Neuronal stem cell (in vitro differentiated cells): ENCODE data around the gene GNB4.

Source experiments
- DNase-seq: peaks from one replicate; pipeline ENCODE4 v3.0.0-alpha.2; 2013; ENCODE audit warnings: low spot score
- H2AFZ ChIP-seq: one replicate; pipeline ENCODE4 v1.6.1; 2013; ENCODE audit warnings: mild to moderate bottlenecking, low read length, inconsistent platforms
- H2AK5ac ChIP-seq: 2 replicates; pipeline ENCODE4 v1.6.1; 2013; ENCODE audit warnings: low read depth, mild to moderate bottlenecking, inconsistent platforms, low read length, moderate library complexity, mixed read lengths
- H2BK120ac ChIP-seq: 2 replicates; pipeline ENCODE4 v1.6.1; 2013; ENCODE audit warnings: low read depth, mild to moderate bottlenecking, inconsistent platforms, low read length, moderate library complexity, mixed read lengths
- H2BK12ac ChIP-seq: one replicate; pipeline ENCODE4 v1.6.1; 2013; ENCODE audit warnings: low read length, inconsistent platforms
- H2BK15ac ChIP-seq: 2 replicates; pipeline ENCODE4 v1.6.1; 2013; ENCODE audit warnings: mild to moderate bottlenecking, low read length, inconsistent platforms, mixed read lengths
- H2BK5ac ChIP-seq: one replicate; pipeline ENCODE4 v1.6.1; 2013; ENCODE audit warnings: inconsistent platforms, mild to moderate bottlenecking, low read length, moderate library complexity
- H3K14ac ChIP-seq: one replicate; pipeline ENCODE4 v1.6.1; 2013; ENCODE audit warnings: low read length, inconsistent platforms
- H3K18ac ChIP-seq: 2 replicates; pipeline ENCODE4 v1.6.1; 2013; ENCODE audit warnings: low read length, inconsistent platforms
- H3K23ac ChIP-seq: 2 replicates; pipeline ENCODE4 v1.6.1; 2013; ENCODE audit warnings: low read depth, mild to moderate bottlenecking, mixed read lengths, low read length, inconsistent platforms; ENCODE audit not compliant: poor library complexity
- H3K27ac ChIP-seq: replicated peaks from 3 replicates; pipeline ENCODE4 v1.5.1; 2013; ENCODE audit warnings: low read length, inconsistent platforms
- H3K27me3 ChIP-seq, 3 experiments: 2 replicates each; pipeline ENCODE4 v1.6.1; 2013; ENCODE audit warnings: low read length in 3 of 3, mild to moderate bottlenecking in 2 of 3, inconsistent platforms in 1 of 3, low read depth in 1 of 3, mixed read lengths in 1 of 3, moderate library complexity in 1 of 3; ENCODE audit not compliant: control insufficient read depth in 3 of 3, insufficient read depth in 3 of 3
- H3K36me3 ChIP-seq, 2 donors: replicated peaks in 1 of 2; 2 replicates each; pipeline ENCODE4 v1.6.1; 2013; ENCODE audit warnings: low read length in 2 of 2; ENCODE audit not compliant: control insufficient read depth in 2 of 2, insufficient read depth in 2 of 2
- H3K4ac ChIP-seq: 2 replicates; pipeline ENCODE4 v1.6.1; 2013; ENCODE audit warnings: inconsistent platforms, mild to moderate bottlenecking, low read length, moderate library complexity
- H3K4me1 ChIP-seq, 2 donors: 1 replicate in 1 of 2; 2 replicates in 1 of 2; pipeline ENCODE4 v1.6.1; 2013; ENCODE audit warnings: low read length in 2 of 2, low read depth in 1 of 2; ENCODE audit not compliant: control insufficient read depth in 2 of 2, insufficient read depth in 1 of 2
- H3K4me2 ChIP-seq: one replicate; pipeline ENCODE4 v1.6.1; 2013; ENCODE audit warnings: mild to moderate bottlenecking, low read length, inconsistent platforms; ENCODE audit not compliant: insufficient read depth, poor library complexity, severe bottlenecking
- H3K4me3 ChIP-seq, 2 donors: 2 replicates each; pipeline ENCODE4 v1.5.1; 2013; ENCODE audit warnings: low read length in 2 of 2, mild to moderate bottlenecking in 2 of 2, inconsistent platforms in 1 of 2, moderate library complexity in 1 of 2
- H3K79me1 ChIP-seq: one replicate; pipeline ENCODE4 v1.6.1; 2013; ENCODE audit warnings: low read depth, mild to moderate bottlenecking, inconsistent platforms, low read length, moderate library complexity
- H3K9ac ChIP-seq: one replicate; pipeline ENCODE4 v1.6.1; 2013; ENCODE audit warnings: mild to moderate bottlenecking, low read depth, low read length, inconsistent platforms; ENCODE audit not compliant: poor library complexity
- H3K9me3 ChIP-seq, 2 donors: replicated peaks in 1 of 2; 2 replicates each; pipeline versions ENCODE3 to v1.6.1; 2013; ENCODE audit warnings: low read length in 2 of 2, mild to moderate bottlenecking in 2 of 2, inconsistent platforms in 1 of 2, low read depth in 1 of 2, mixed read lengths in 1 of 2, moderate library complexity in 1 of 2; ENCODE audit not compliant: control insufficient read depth in 2 of 2, insufficient read depth in 1 of 2
- H4K8ac ChIP-seq: one replicate; pipeline ENCODE4 v1.6.1; 2013; ENCODE audit warnings: low read depth, mild to moderate bottlenecking, inconsistent platforms, low read length, moderate library complexity
- H4K91ac ChIP-seq: one replicate; pipeline ENCODE4 v1.6.1; 2013; ENCODE audit warnings: low read length, low read depth, mild to moderate bottlenecking, inconsistent platforms; ENCODE audit not compliant: poor library complexity
- WGBS, 2 donors: extraction: QIAGEN DNeasy Blood & Tissue Kit; methylation state at CpG; one replicate each; pipeline ENCODE4 v1.1.7; 2013; ENCODE audit warnings: missing lambda C conversion rate in 2 of 2, mixed read lengths in 1 of 2; ENCODE audit not compliant: insufficient read length in 2 of 2, insufficient replicate concordance in 1 of 2; ENCODE audit errors: extremely low coverage in 2 of 2; 5-methylcytosine and 5-hydroxymethylcytosine counted together

GNB4 gene

GRCh38 chr3:179486806-179487205 lies 35.5 kb upstream of the GNB4 start:
- Histone ChIP-seq H2BK5ac (no peak overlapping the region), H3K27me3 (no peaks in the 10 kb centered on the region), H3K4me2 (no peak overlapping the region), H3K9ac (no peak overlapping the region), H2AK5ac (no peak overlapping the region), H2AFZ (no peak overlapping the region), H4K8ac (no peak overlapping the region), H3K36me3 (no peaks in the 10 kb centered on the region), H3K4me1 (no peaks in the 10 kb centered on the region), H3K9me3 (peaks cover 0 to 2% of the 10 kb centered on the region in 2 donors), H3K4me3 (no peak overlapping the region), H3K14ac (no peak overlapping the region), H3K27ac (no peak overlapping the region), H3K23ac (no peak overlapping the region), H4K91ac (no peak overlapping the region), H3K79me1 (no peaks in the 10 kb centered on the region), H2BK15ac (no peak overlapping the region), H3K4ac (no peak overlapping the region), H3K18ac (no peak overlapping the region), H2BK120ac (no peak overlapping the region), H2BK12ac (no peak overlapping the region)
- no peak for DNase-seq
- WGBS, 2 donors, result no CpG with 5 or more reads among the region's 3 CpGs

DNA sequence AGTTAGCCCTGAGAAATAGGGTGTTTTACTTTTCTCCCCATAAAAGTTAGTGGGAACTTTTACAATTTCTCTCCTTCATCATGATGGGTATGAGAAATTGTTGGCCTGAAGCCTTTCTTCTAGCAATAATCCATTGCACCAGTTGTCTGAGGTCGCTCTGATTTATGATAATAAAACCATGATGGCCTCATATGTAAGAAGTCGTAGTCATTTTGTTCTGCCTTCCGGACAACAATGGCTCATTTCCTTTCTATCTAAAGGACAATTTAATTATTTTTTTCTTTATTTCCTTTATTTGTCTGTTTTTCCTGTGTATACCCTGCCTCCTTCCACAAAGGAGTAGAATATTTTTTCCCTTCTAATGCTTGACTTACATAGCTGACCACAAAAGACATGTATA lies 31.6 kb upstream of the GNB4 start:
- no peak overlapping the region for H3K4me3 ChIP-seq
- H3K23ac ChIP-seq, result no peak overlapping the region
- H3K14ac ChIP-seq, result no peak overlapping the region
- H4K91ac ChIP-seq, result no peak overlapping the region
- DNase-seq, result no peak
- no peaks in the 10 kb centered on the region for H3K79me1 ChIP-seq
- H3K18ac ChIP-seq, result no peak overlapping the region
- WGBS, 2 donors, result no CpG with 5 or more reads among the region's 3 CpGs
- no peaks in the 10 kb centered on the region for H3K4me1 ChIP-seq
- H4K8ac ChIP-seq, result no peak overlapping the region
- H2BK12ac ChIP-seq, result no peak overlapping the region
- H3K4me2 ChIP-seq, result no peak overlapping the region
- no peak overlapping the region for H3K4ac ChIP-seq
- H3K27ac ChIP-seq, result no peak overlapping the region
- H3K36me3 ChIP-seq, result no peaks in the 10 kb centered on the region
- H2BK5ac ChIP-seq, result no peak overlapping the region
- peaks cover 0 to 8% of the 10 kb centered on the region in 2 donors for H3K9me3 ChIP-seq
- no peak overlapping the region for H2AFZ ChIP-seq
- no peak overlapping the region for H2AK5ac ChIP-seq
- H3K27me3 ChIP-seq, result no peaks in the 10 kb centered on the region
- H2BK120ac ChIP-seq, result no peak overlapping the region
- H2BK15ac ChIP-seq, result no peak overlapping the region
- H3K9ac ChIP-seq, result no peak overlapping the region

- no peak overlapping the region for H4K8ac ChIP-seq
Observed at GRCh38 chr3:179476215-179476614, 24.9 kb upstream of the GNB4 start.

GRCh38 chr3:179474480-179474879 lies 23.2 kb upstream of the GNB4 start:
- peaks cover 0 to 1% of the 10 kb centered on the region in 2 donors for H3K9me3 ChIP-seq
- DNase-seq, result no peak
- no peak overlapping the region for H2AK5ac ChIP-seq
- H3K18ac ChIP-seq, result no peak overlapping the region
- no peak overlapping the region for H2BK15ac ChIP-seq
- H3K4me3 ChIP-seq, result no peak overlapping the region
- no peaks in the 10 kb centered on the region for H3K36me3 ChIP-seq
- H3K4me1 ChIP-seq, result no peaks in the 10 kb centered on the region
- no peak overlapping the region for H2BK5ac ChIP-seq
- no peak overlapping the region for H2BK120ac ChIP-seq
- H3K23ac ChIP-seq, result no peak overlapping the region
- no peak overlapping the region for H2AFZ ChIP-seq
- no peak overlapping the region for H3K4me2 ChIP-seq
- H4K8ac ChIP-seq, result no peak overlapping the region
- no peaks in the 10 kb centered on the region for H3K79me1 ChIP-seq
- H3K4ac ChIP-seq, result no peak overlapping the region
- no peaks in the 10 kb centered on the region for H3K27me3 ChIP-seq
- no peak overlapping the region for H2BK12ac ChIP-seq
- no peak overlapping the region for H4K91ac ChIP-seq
- H3K14ac ChIP-seq, result no peak overlapping the region
- no peak overlapping the region for H3K27ac ChIP-seq
- no peak overlapping the region for H3K9ac ChIP-seq

More at GRCh38 chr3:179476215-179476614, 24.9 kb upstream of the GNB4 start:
- Histone ChIP-seq H2AFZ (no peak overlapping the region), H4K91ac (no peak overlapping the region), H2BK12ac (no peak overlapping the region), H3K18ac (no peak overlapping the region), H3K36me3 (no peaks in the 10 kb centered on the region), H3K23ac (no peak overlapping the region), H3K9ac (no peak overlapping the region), H2BK15ac (no peak overlapping the region), H3K4me1 (no peaks in the 10 kb centered on the region), H2BK5ac (no peak overlapping the region), H3K14ac (no peak overlapping the region), H3K4ac (no peak overlapping the region), H3K9me3 (peaks cover 0 to 8% of the 10 kb centered on the region in 2 donors), H3K27ac (no peak overlapping the region), H3K27me3 (no peaks in the 10 kb centered on the region), H2AK5ac (no peak overlapping the region), H3K79me1 (no peaks in the 10 kb centered on the region), H3K4me2 (no peak overlapping the region), H3K4me3 (no peak overlapping the region), H2BK120ac (no peak overlapping the region)
- WGBS, 2 donors, result no CpG with 5 or more reads among the region's 2 CpGs
- DNase-seq, result no peak
